HG02678 (cell line): Measurements from ENCODE around the gene GJD3.
A peak's percentile ranks its signal among the peaks of the same experiment; 100 is the strongest.
"Not testable (repeated sequence)": the region's sequence is repeated elsewhere in the genome, so short reads cannot be mapped to it uniquely, and the experiment has no call there.

Source experiments
- ATAC-seq: cut with Tn5 transposase; IDR thresholded peaks from one replicate; pipeline ENCODE4 v1.9.1; 2021; ENCODE audit warnings: mild to moderate bottlenecking, moderate library complexity; ENCODE audit not compliant: unreplicated experiment

Gene GJD3

GRCh38 chr17:40371261-40371929 is 6.9 kb upstream of the GJD3 start:
- ATAC-seq = no peak

- ATAC-seq = no peak
Observed at GRCh38 chr17:40369923-40370322, 5.4 kb upstream of the GJD3 start.

- ATAC-seq = not testable (repeated sequence)
Observed at GRCh38 chr17:40367728-40368127, 3.2 kb upstream of the GJD3 start.

GRCh38 chr17:40366861-40367518 is 2.5 kb upstream of the GJD3 start:
- ATAC-seq = no peak

GRCh38 chr17:40366076-40366860 is 1.7 kb upstream of the GJD3 start:
- no peak for ATAC-seq

- no peak for ATAC-seq
Observed at GRCh38 chr17:40364906-40365305, 369 bp upstream of the GJD3 start.

GRCh38 chr17:40363111-40363827 is 1.3 kb downstream of the GJD3 start:
- ATAC-seq = peak; percentile 19

- peak; percentile 68 for ATAC-seq
Observed at GRCh38 chr17:40362696-40363110, 1.8 kb downstream of the GJD3 start.

GRCh38 chr17:40361925-40362695 is 2.4 kb downstream of the GJD3 start:
- peak; percentile 8 for ATAC-seq

GRCh38 chr17:40361063-40361924 is 3.2 kb downstream of the GJD3 start:
- no peak for ATAC-seq

GRCh38 chr17:40360091-40360490 is 4.4 kb downstream of the GJD3 start:
- ATAC-seq = no peak

GRCh38 chr17:40358323-40359038 is 6.1 kb downstream of the GJD3 start:
- no peak for ATAC-seq

GRCh38 chr17:40356990-40357881 is 7.3 kb downstream of the GJD3 start:
- ATAC-seq = no peak

GRCh38 chr17:40355804-40356758 is 8.5 kb downstream of the GJD3 start:
- no peak for ATAC-seq

GRCh38 chr17:40355123-40355803 is 9.3 kb downstream of the GJD3 start:
- no peak for ATAC-seq
